NCI-H2227 (cell line): Measurements from ENCODE around the gene ZFHX3.

Source experiments
- DNase-seq: peaks from one replicate; lab custom pipeline; 2025; ENCODE audit not compliant: unreplicated experiment; lab: John Stamatoyannopoulos, UW

ZFHX3 gene

DNA sequence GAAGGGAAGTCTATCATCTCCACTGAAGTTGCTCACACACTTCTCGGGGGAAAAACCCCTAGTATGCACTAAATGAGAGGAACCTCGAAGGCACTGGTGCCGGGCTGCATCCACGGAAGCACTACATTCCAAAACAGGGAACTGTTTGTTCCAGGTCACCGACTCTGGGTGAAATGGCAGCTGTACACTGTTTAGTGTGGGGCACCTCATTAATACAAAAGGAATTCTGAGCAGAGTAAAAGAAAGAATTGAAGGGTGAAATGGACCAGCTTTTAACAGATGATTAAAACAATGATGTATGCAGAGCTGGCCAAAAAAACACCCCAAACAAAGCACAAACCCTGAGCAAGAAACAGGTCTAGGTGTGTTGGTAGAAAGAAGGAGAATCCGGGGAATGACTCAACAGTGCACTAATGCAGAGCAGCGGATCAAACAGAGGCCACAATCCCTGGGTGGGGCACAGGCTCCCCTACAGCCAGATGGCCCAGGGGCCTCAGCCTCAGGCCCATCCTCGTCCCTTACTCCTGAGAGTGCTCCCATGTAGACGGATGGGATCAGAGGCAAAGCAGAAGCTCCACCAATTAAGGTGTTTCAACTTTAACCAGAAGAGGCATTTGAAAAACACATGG lies 161.5 kb downstream of the ZFHX3 start:
- no peak for DNase-seq

GRCh38 chr16:72884573-72884972 lies 163.4 kb downstream of the ZFHX3 start:
- DNase-seq = no peak

GRCh38 chr16:72884037-72884436 lies 163.9 kb downstream of the ZFHX3 start:
- DNase-seq = no peak

DNA sequence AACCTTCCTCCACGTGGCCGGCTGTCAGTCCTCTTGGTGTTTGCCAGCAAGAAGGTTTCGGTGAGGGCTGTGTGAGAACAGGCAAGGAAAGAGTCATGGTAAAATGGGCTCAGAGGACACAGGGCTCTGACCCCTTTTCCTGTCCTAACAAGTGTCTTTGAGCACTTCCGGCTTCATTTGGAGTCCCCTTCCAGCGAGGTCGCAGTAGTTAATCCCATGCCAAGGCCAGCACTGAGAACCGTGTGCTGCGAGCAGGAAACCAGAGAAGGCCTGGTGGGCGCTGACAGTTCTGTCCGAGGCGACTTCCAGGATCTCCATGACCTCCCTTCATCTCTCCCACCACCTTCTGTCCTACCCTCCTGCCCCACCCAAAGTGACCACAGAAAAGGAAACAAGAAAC lies 168.1 kb downstream of the ZFHX3 start:
- no peak for DNase-seq

- DNase-seq = no peak
Observed at GRCh38 chr16:72878301-72879269, 169.3 kb downstream of the ZFHX3 start.

- DNase-seq = no peak
Observed at GRCh38 chr16:72877374-72878028, 170.4 kb downstream of the ZFHX3 start.

GRCh38 chr16:72876981-72877373 lies 171.0 kb downstream of the ZFHX3 start:
- DNase-seq = no peak

DNA sequence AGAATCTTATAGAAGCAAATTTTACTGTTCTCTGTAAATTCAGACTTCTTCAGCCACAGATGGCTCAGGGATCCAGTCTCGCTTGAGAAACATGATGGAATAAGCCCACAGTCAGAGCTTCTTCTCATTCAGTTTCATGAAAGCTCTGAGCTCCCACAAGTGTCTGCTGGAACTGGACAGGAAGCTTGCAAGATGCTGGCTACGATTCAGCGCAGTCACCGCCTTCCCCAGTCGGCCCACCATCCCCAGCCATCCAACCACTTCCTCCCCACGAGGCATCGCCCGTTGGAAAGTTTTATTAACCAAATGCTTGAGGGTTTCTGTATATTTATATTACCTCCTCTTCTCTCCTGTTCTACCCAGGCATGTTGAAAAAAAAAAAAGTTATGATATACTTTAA lies 171.7 kb downstream of the ZFHX3 start:
- DNase-seq = no peak

- no peak for DNase-seq
Observed at GRCh38 chr16:72875291-72876031, 172.5 kb downstream of the ZFHX3 start.

GRCh38 chr16:72873853-72874252 lies 174.1 kb downstream of the ZFHX3 start:
- no peak for DNase-seq

GRCh38 chr16:72873044-72873443 lies 174.9 kb downstream of the ZFHX3 start:
- DNase-seq = no peak

GRCh38 chr16:72865835-72866234 lies 182.1 kb downstream of the ZFHX3 start:
- no peak for DNase-seq

DNA sequence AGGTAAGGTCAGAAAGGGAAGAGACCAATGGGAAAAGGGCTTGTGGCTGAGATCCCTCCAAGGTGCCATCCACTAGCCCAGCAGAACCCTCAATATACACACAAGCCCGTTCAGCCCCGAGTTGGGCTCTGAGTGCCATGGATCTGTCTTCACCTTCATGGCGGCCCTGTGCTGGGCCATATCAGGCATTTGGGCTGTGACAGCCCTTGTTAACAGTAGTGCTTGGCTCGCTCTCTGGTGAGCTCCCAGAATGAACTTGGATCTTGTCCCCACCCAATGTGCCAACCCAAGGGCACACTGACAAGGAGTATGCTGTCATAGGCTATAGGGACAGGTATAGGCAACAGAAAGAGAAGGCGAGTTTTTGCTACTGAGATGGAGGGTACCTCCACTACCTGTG lies 182.7 kb downstream of the ZFHX3 start:
- DNase-seq = no peak

GRCh38 chr16:72864130-72864833 lies 183.6 kb downstream of the ZFHX3 start:
- no peak for DNase-seq

DNA sequence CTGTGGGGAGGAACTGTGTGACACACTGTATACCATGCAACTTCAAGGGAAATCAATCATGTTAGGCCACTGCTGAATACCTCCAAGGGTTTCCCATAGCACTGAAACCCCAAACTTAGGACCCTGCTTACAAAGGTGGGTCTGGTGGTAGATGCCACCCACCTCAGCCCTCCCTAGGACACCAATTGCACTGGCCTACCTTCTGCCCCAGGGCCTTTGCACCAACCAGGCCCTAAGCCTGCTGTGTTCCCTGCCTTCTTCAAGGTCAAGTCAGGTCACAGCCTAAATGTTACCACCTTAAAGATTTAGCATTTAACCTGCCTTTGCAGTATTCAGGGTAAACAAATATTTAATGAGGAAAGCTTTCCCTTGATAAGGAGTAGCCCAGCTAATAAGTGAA lies 185.8 kb downstream of the ZFHX3 start:
- no peak for DNase-seq

- no peak for DNase-seq
Observed at GRCh38 chr16:72860726-72861562, 187.0 kb downstream of the ZFHX3 start.

GRCh38 chr16:72859581-72859980 lies 188.3 kb downstream of the ZFHX3 start:
- no peak for DNase-seq

- no peak for DNase-seq
Observed at GRCh38 chr16:72858665-72859493, 189.0 kb downstream of the ZFHX3 start.
